Fibroblast of skin of left biceps (primary cell): ENCODE data around the gene ZC3H12C.
A peak's percentile ranks its signal among the peaks of the same experiment; 100 is the strongest.
"Not testable (repeated sequence)": the region's sequence is repeated elsewhere in the genome, so short reads cannot be mapped to it uniquely, and the experiment has no call there.

Experiments used
- DNase-seq, 2 experiments: peaks; one replicate each; pipeline ENCODE4 v3.0.0-alpha.2; 2013; ENCODE audit warnings: low read depth in 2 of 2

The ZC3H12C gene

DNA sequence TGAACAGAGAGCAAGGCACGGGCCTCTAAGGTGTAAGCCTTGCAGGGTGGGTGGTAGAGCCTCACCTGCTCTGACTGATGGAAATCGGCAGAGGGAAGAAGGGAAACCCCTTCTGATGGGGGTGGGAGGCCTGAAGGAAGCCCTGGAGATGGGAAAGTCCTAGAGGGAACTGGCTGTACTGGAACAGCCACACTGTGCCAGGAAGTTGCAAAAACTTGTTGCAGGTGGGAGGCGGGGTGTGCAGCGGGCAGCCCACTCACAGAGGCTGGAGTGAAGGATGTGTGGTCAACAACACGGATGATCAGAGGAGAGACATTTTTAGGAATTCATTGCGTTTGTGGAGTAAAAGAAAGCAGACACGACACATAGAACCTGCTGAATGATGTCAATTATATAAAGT is 91.3 kb downstream of the ZC3H12C start:
- no peak for DNase-seq

DNA sequence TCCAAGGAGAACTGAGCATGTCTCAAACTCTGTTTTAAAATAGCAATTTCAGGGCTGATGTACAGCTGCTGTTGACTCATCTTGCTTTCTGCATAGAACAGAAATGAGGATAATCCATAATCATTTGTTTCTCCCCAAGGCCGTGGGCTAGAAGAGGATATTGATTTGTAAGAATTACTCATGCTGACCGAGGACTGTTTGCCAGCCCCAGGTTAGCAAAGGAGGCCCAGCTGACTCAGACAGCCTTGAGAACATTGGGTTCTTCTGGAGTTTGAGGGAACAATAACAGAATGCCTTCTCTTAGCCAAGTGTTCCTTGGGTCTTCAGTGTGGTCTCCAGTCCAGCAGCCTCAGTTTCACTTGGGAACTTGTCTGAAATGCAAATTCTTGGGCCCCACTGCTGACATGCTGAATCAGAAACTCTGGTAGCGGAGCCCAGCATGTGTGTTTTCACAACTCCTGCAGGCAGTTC is 92.0 kb downstream of the ZC3H12C start:
- peak in 1 of 2 experiments; percentile 14 for DNase-seq

DNA sequence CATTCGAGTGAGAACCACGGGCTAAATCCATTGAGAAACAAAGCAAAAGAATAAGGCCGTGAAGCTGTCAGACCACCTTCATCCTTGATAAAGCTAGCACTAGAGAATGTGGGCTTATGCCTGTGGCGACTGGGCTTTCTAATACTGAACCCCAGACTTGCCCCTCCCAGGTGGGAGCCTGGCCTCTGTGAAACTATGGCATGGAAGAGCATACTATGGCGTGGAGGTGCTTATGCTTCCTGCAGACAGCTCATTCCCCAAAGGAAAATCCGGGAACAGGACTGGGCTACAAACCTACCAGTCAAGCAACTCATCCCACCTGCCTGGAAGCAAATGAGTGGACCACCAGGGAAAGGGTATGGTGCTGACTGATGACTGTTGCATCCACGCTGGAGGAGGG is 92.4 kb downstream of the ZC3H12C start:
- no peak for DNase-seq

DNA sequence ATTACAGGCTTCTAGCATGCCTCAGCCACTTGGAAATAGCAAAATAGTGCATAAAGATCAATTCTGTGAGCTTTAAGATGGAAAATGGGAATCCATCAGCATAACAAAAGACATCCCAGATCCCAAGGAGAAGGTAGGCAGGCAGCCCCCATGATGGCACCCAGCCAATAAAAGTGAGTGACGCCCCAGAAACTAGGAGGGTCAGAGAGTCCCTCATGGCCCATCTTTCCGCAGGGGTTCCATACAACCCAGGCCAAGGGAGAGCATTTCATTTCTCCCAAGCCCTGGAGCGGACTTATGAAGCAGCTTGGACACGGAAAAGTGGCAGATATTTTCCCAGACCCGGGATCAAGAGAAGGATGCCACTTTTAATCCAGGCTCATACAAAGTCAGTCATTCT is 93.3 kb downstream of the ZC3H12C start:
- no peak for DNase-seq

DNA sequence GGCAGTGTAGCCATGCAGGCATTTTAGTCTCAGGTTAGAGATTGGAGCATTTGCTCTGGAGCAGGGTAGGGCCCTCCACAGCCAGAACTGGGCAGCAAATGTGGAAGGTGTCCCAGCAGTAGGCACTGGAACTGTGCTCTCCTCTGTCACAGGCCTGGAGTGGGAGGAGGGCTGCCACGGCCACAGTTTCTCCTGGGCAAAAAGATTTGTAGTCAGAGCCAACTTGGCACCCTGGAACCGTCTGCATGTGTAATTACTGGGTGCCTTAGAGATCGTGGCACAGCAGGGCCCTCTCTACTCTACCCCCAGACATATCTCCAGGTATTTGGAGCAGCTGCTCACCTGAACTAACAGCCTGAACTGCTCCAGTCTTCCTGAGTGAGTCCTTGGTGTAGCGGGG is 93.7 kb downstream of the ZC3H12C start:
- no peak for DNase-seq

DNA sequence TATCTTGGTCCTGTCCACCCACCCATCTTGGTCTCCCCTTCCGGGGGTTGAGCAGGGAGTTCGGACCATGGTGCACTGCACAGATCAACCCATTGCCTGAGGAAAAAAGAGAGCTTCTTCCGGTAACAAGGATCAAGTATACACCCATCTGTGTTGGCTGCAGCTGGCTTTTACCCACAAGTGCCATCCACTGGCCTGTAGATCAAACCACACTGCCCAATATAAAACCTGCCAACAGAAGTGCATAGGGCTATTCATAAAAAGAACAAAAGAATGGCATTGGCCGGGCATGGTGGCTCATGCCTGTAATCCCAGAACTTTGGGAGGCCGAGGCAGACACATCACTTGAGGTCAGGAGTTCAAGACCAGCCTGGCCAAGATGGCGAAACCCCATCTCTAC is 94.5 kb downstream of the ZC3H12C start:
- no peak for DNase-seq

DNA sequence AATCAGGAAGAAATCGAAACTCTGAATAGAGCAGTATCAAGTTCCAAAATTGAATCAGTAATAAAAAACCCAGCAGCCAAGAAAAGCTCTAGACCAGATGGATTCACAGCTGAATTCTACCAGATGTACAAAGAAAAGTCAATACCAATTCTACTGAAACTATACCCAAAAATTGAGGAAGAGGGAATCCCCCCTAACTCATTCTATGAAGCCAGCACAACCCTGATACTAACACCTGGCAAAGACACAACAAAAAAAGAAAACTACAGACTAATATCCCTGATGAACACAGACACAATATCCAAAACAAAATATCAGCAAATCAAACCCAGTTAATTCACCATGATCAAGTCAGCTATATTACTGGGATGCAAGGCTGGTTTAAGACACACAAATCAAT is 97.7 kb downstream of the ZC3H12C start:
- no peak for DNase-seq

DNA sequence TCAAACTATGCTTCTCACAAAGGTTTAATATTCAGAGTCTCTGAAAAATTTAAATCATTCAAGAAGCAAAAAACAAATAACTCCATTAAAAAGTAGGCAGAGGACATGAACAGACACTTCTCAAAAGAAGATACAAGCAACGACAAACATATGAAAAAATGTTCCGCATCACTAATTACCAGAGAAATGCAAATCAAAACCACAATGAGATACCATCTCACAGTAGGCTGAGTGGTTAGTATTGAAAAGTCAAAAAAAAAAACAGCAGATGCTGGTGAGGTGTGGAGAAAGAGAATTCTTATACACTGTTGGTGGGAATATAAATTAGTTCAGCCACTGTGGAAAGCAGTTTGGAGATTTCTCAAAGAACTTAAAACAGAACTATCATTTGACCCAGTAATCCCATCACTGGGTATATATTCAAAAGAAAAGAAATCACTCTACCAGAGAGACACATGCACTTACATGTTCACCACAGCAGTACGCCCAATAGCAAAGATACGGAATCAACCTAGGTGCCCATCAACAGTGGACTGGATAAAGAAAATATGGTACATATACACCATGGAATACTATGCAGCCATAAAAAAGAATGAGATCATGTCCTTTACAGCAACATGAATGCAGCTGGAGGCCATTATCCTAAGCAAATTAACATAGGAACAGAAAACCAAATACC is 99.6 kb downstream of the ZC3H12C start:
- not testable (repeated sequence) for DNase-seq

DNA sequence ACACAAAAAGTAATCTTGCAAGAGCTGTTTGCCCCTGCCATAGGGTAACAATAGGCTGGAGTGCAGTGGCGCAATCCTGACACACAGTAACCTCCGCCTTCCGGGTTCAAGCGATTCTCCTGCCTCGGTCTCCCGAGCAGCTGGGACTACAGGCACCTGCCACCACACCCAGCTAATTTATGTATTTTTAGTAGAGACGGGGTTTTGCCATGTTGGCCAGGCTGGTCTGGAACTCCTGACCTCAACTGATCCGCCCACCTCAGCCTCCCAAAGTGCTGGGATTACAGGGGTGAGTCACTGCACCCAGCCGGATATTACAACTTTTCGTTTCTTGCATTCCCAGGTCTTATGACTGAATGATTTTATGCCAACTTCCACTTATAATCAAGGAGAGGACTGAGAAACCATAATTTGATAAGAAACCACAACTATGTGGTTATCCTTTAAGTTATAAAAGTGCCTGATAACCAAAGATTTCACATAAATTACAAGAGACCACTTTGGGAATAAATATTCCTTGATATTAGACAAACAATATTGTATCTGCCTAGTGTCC is 101.1 kb downstream of the ZC3H12C start:
- DNase-seq: not testable (repeated sequence)

DNA sequence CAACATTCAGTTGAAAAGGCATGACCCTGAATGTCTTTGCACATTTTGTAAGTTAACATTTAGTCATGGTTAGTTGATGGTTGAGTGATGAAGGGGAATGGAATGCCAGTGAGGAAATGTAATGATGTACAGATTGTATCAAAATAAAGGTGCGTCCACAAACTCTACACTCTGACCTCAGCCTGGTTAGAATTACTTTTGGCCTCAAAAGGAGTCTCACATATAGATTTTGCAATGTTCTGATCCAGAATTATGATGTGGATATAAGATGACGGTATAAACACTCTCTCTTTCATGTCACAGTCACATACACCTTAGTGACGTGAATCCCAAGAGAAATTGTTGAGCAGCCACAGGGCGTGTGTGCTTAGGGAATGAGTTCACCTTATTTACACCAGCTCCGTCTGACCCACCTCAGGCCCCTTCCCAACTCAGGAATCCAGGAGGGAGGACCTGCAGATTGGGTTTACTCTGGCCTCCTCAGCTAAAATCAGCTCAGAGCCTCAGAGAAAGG is 103.1 kb downstream of the ZC3H12C start:
- DNase-seq: peak; percentile 55 to 65

DNA sequence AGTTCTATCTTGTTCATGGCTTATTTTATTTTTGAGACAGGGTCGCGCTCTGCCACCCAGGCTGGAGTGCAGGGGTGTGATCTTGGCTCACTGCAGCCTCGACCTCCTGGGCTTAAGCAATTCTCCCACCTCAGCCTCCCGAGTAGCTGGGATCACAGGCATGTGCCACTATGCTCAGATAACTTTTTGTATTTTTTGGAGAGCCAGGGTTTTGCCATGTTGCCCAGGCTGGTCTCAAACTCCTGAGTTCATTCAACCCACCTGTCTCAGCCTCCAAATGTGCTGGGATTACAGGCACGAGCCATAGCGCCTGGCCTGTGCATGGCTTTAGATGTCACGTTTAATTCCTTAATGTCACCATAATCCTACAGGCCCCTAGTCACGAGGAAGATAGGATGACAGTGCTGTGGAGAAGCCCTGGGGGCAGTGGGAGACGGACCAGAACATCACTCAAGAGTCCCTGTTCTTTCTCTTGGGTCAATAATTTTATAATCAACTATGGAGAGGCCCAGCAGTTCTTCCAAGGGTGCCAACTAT is 103.8 kb downstream of the ZC3H12C start:
- DNase-seq: no peak

DNA sequence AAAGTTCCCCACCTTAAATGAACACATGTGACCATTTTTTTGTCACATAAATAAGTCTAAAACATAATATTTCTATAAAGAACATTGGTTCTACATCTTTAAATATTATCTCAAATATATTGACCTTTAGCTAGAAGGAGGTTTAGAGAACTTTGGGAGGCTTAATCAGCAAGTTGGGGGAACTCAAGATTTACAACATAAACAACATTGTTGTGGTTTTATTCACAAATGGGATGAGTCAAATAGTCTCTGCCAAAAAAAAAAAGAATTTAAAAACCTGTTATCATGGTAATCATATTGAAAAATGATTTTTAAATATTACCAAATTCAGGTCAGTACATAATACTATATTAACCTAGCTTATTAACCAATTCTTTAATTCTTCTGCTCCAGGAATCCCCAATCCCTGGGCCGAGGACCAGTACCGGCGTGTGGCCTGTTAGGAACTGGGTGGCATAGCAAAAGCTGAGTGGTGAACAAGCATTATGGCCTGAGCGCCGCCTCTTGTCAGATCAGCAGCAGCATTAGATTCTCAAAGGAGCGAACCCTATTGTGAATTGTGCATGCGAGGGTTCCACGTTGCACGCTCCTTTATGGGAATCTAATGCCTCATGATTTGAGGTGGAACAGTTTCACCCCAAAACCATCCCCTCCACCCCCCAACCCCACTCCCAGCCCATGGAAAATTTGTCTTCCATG is 105.0 kb downstream of the ZC3H12C start:
- no peak for DNase-seq

DNA sequence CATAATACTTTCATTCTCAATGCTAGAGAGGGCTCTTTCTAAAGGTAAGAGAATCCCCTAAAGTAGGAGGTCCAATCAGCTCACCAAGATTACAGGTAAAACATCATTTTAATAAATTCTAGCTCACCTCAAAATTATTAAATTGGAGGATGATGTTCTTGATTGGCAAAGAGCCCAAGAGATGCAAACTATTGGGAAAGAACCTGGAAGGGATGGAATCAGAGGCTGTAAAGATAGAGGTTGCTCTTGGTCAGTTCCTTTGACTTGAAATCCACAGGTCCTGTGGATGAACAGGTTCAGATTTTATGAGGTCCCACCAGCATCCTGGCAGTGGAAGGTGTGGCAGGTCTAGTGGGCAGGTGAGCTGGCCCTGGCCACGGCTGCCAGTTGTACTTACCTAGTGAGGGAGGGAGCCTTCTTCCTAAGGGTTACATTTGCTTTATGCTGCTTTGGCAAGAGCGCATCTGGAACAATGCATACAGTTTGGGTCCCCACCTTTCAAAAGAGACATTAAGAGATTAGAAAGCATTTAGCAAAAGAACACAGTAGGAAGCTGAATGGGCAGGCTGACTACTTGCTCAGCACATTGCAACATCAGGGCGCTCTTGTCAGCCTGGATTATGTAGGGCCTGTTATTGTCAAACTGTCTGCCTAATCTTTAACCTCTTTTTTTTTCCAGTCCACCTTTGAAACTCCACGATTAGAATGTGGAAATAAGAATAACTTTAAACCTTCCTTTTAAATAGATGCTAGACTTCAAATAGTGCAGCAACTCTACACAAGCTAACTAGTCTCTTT is 106.2 kb downstream of the ZC3H12C start:
- no peak for DNase-seq

DNA sequence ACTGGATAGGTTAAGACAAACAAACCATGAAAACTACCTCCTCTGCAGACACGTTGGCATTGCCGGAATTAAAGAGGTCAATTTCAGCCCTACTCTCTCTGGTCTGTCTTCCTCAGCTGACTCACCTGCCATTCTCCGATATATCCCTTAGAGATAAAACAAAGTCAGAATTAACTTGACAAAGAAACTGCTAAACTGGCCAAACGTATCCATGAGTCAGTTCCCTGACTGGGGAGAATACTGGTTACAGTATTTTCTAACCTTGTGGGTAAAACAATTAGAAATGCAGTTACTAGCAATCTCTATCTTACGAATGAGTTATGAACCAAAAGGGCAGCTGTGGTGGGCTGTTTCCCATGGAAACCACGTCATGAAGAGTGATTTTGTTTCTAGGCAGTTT is 107.0 kb downstream of the ZC3H12C start:
- DNase-seq: no peak

DNA sequence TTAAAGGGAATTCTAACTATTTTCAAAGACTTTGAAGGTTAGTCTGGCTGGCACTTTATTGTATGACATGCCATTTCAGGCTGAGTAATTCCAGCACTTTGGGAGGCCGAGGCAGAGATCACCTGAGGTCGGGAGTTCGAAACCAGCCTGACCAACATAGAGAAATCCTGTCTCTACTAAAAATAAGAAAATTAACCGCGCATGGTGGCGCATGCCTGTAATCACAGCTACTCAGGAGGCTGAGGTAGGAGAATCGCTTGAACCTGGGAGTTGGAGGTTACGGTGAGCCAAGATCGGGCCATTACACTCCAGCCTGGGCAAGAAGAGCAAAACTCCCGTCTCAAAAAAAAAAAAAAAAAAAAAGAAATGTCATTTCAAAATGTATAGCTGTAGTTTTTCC is 107.6 kb downstream of the ZC3H12C start:
- no peak for DNase-seq

DNA sequence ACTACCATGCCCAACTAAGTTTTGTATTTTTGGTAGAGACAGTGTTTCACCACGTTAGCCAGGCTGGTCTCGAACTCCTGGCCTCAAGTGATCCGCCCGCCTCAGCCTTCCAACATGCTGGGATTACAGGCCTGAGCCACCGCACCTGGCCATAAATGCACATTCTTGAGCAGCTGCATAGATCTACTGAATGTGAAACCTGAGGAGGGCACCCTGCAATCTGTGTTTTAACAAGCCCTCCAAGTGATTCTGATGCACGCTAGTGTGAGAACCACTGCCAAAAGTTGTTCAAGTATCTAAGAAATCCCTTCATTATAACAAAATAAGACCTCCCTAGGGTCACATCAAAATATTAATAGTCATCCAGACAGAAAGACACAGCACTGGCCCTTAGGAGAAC is 113.9 kb downstream of the ZC3H12C start:
- no peak for DNase-seq

DNA sequence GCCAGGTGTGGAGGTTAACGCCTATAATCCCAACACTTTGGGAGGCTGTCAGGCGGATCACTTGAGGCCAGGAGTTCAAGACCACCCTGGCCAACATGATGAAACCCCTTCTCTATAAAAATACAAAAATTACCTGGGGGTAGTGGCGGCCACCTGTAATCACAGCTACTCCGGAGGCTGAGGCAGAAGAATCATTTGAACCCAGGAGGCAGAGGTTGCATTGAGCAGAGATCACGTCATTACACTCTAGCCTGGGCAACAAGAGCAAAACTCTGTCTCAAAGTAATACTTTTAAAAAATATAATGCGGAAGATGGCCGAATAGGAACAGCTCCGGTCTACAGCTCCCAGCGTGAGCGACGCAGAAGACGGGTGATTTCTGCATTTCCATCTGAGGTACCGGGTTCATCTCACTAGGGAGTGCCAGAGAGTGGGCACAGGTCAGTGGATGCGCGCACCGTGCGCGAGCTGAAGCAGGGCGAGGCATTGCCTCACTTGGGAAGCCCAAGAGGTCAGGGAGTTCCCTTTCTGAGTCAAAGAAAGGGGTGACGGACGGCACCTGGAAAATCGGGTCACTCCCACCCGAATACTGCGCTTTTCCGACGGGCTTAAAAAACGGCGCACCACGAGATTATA is 115.6 kb downstream of the ZC3H12C start:
- DNase-seq: not testable (repeated sequence)

DNA sequence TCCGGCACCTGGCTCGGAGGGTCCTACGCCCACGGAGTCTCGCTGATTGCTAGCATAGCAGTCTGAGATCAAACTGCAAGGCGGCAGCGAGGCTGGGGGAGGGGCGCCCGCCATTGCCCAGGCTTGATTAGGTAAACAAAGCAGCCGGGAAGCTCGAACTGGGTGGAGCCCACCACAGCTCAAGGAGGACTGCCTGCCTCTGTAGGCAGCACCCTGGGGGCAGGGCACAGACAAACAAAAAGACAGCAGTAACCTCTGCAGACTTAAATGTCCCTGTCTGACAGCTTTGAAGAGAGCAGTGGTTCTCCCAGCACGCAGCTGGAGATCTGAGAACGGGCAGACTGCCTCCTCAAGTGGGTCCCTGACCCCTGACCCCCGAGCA is 116.1 kb downstream of the ZC3H12C start:
- DNase-seq: not testable (repeated sequence)

DNA sequence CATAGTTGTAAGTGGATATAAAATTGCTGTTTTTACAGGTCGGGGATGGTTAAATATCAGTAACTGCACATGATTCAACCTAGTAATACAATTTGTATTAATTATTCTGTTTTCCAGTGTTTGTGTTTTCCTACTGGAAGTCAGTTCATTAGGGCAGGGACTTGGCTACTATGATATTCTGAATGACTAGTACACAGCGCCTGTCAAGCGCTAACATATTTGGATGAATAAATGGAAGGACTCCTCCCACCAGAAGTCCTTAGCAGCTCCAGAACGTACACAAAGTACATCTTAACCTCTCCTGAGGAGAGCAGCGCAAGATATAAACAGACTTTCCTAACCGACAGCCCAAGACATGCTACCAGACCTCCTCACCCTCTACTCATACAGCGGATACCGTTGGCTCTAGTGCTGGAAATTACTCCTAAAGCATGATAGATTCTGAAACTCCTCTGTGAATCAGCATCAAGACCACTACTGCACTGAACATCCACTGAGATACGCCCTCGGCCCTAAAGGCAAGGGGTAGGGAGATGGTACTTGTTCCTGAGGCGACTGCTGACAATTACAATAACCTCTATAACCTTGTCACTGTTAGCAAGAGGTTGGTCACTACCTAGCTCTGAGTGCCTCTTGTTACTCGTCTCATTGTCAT is 124.2 kb downstream of the ZC3H12C start:
- DNase-seq: no peak

DNA sequence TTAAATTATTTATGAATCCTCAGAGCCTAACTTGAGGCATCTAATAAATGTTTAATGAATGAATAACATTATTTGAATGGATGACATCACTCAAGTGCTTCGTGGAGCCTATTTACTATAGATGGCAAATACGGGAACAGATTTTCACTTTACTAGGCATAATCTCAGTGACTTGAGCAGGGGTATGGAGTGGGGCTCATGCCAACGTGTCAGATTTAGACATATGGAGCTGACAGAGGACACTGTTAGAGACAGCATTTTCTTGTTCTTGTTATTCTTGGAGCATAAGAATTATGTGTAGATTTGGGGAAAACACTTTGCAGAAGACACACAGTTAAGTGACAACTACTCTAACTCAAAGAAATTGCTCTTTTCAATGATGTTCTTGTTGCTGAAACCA is 124.7 kb downstream of the ZC3H12C start:
- no peak for DNase-seq
